Erythroblast (primary cell): ENCODE measurements around the gene PRDM2.

Experiments
- GATA1 ChIP-seq: IDR thresholded peaks from 2 replicates; pipeline ENCODE4 v1.6.1; 2011; ENCODE audit warnings: low read depth, mild to moderate bottlenecking, control low read depth, low read length, moderate library complexity
- POLR2A ChIP-seq: IDR thresholded peaks from 2 replicates; pipeline ENCODE4 v1.6.1; 2011; ENCODE audit warnings: mild to moderate bottlenecking, low read length

DNA sequence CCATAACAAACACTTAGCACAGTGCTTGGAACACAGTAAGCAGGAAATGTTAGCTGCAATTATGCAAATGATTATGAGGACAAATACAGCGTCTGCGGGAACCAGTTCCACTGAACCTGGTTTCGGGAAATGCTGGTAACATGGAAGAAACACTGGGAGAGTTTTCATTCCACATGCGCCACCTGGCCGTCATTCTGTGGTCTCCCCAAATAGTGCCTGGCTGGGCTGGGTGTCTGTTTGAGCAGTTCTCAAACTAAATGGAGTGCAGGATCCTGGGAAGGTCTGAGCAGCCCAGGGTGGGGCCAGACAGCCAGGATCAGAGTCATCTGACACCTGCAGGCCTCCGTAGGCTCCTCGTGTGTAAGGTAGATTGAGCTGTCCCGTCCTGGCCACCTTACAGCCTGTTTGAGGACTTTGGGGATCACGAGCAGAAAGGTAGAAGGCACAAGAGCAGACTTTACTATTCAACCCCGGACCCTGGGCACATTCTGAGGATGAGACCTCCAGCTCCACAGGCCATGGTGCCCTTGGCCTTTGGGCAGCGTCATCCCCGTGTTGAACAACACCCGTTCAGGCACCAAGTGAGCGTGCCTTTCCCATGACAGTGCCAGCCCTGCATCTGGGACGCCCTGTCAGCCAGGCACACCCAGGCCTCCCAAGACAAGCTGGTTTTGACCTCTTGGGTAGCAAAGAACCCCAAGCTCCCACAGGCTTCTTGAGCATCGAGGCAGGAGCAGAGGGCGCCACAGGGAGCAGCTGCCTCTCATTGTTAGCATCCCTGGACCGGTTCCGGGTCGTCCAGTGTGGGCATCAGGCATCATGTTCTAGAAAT is 101.9 kb downstream of the PRDM2 start:
- TF ChIP-seq POLR2A, result no peak
- TF ChIP-seq GATA1, result no peak
